Activated CD8-positive, alpha-beta memory T cell treated with anti-CD3 and anti-CD28 coated beads for 24 hours (primary cell): ENCODE results near the gene MAN1C1.

Experiments
- DNase-seq: peaks from one replicate; pipeline ENCODE4 v3.0.0-alpha.2; 2020

Gene MAN1C1

GRCh38 chr1:25700626-25701025, 84.0 kb downstream of the MAN1C1 start:
- no peak for DNase-seq

GRCh38 chr1:25701030-25701785, 84.6 kb downstream of the MAN1C1 start:
- DNase-seq = no peak

- no peak for DNase-seq
Measured at GRCh38 chr1:25702101-25702775, 85.6 kb downstream of the MAN1C1 start.

DNA sequence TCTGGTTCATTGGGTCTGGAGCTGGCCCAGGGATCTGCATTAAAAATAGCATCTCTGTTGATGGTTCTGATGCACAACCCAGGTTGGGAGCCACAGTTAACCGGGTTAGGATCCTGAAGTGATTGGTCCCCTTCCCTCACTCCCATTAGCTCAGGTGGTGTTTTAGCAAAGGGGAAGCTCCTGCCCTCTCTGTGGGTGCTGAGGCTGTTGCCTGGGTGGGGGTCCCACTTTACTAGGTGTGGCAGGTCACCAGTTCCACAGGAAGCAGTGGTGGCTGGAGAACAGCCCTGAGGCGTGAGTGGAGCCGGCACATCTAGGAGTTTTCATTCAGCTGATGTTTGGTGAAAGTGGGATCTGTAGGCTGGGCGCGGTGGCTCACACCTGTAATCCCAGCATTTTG, 86.5 kb downstream of the MAN1C1 start:
- DNase-seq = no peak

DNA sequence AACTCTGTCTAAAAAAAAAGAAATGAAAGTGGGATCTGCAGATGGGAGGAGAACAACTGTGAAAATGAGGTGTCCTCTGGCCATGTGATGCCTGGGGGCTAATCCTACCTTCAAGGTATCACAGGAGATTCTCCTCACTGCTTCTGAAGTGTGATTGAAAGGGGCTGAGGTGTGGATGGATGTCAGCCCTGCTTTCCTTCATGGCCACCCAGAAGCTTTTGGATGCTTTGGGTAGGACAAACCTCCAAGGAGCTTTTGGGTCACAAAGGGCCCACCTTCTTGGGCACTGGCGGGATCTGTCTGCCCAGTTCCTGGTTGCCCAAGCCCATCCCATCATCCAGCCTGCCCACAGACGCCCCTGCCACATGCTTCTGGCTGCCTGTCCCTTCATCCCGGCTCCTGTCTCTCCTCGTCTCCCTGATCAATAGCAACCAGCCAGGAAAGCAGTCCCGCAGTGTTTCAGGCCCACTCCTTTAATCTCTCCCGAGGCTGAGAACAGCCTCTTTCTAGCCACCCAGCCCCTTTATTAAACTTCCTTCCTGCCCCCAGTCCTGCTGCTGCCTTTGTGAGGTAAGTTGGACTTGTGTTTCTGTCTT, 87.2 kb downstream of the MAN1C1 start:
- DNase-seq = no peak

- peak; percentile 77 for DNase-seq
Measured at GRCh38 chr1:25704267-25704691, 87.7 kb downstream of the MAN1C1 start.

GRCh38 chr1:25705699-25706098, 89.1 kb downstream of the MAN1C1 start:
- no peak for DNase-seq

- no peak for DNase-seq
Measured at GRCh38 chr1:25706146-25707089, 89.8 kb downstream of the MAN1C1 start.

- DNase-seq = no peak
Measured at GRCh38 chr1:25707280-25708016, 90.9 kb downstream of the MAN1C1 start.

DNA sequence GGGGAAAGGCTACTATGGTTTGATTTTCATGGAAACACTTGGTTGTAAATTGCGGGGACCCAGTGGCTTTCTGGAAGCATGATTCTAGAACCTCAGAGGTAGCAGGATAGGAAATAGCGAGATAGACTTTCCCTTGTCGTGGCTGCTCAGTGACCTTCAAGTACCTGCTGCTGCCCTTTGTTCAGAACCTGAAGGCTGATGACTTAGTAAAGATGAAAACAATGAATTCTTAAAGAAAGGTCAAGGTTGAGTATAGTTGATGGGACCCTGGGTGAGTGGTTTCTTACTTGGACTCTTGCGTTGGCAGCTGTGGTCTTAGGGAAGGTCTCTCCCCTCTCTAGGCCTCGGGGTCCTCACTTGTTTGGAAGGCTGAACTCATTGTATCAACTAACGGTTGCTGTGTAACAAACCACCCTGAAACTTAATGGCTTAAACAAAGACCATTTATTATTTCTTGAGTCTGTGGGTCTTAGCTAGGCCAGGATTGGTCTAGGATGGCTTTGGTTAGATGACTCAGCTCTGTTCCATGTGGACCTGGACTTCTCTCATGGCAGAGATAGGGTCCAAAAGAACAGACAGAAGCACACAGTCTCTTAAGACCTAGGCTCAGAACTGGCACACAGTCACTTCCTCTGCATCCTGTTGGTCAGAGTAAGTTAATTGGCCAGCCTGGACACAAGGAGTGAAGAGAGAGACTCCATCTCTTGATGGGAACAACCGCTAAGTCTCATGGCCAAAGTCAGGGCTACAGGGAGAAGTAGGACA, 94.2 kb downstream of the MAN1C1 start:
- no peak for DNase-seq

- DNase-seq = peak; percentile 71
Measured at GRCh38 chr1:25711555-25712298, 95.1 kb downstream of the MAN1C1 start.

GRCh38 chr1:25712299-25712970, 95.8 kb downstream of the MAN1C1 start:
- no peak for DNase-seq

- no peak for DNase-seq
Measured at GRCh38 chr1:25713961-25714360, 97.4 kb downstream of the MAN1C1 start.

- DNase-seq = no peak
Measured at GRCh38 chr1:25714372-25714931, 97.9 kb downstream of the MAN1C1 start.

DNA sequence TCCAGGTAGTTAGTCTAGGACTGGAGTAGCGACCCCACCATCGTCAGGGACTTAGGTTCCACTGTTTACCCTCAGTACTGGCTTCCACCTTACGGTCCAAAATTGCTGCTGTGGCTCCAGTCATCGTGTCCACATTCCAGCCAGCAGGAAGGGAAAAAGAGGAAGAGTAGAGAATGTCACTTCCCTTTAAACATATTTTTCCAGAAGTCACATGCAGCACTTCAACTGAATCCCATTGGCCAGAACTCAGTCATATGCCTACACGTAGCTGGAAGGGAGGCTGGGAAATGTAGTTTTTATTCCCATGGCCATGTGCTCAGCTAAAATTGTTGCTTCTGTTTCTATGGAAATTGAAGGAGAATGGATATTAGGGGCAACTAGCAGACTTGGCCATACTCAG, 99.3 kb downstream of the MAN1C1 start:
- no peak for DNase-seq

- DNase-seq = no peak
Measured at GRCh38 chr1:25716320-25716719, 99.7 kb downstream of the MAN1C1 start.

GRCh38 chr1:25718732-25719131, 102.1 kb downstream of the MAN1C1 start:
- DNase-seq = no peak

DNA sequence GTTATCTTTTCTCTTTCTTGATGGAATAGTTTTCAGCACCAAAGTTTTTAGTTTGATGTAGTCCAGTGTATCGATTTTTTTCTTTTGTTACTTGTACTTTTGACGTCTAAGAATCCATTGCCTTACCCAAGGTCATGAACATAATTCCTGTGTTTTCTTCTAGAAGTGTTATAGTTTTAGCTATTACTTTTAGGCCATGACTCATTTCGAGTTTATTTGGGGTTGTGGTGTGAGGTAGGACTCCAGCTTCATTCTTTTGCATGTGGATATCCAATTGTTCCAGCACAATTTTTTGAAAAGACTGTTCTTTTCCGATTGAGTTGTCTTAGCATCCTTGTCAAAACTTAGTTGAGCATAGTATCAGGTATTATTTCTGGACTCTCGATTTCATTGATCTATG, 104.0 kb downstream of the MAN1C1 start:
- DNase-seq = no peak

GRCh38 chr1:25723250-25723880, 106.8 kb downstream of the MAN1C1 start:
- DNase-seq = no peak
